Hepatocyte (in vitro differentiated cells): ENCODE measurements around the gene TMED4. TPM values are rescaled to one million over a fixed set of nuclear protein-coding genes. Genes with fewer than 3 reads are reported as not detected.

Source experiments
- DNase-seq: peaks from one replicate; pipeline ENCODE4 v3.0.0-alpha.2; 2016; ENCODE audit warnings: low spot score
- H2AFZ ChIP-seq: fragments of 200-600 bp; sonication (generic); 2 replicates; pipeline ENCODE4 v1.6.0; 2016; ENCODE audit warnings: antibody characterized with exemption, mild to moderate bottlenecking
- H3K27ac ChIP-seq: fragments of 200-600 bp; sonication (generic); 2 replicates; pipeline ENCODE4 v1.5.1; 2016; ENCODE audit warnings: mild to moderate bottlenecking
- H3K27me3 ChIP-seq: fragments of 200-600 bp; sonication (generic); 2 replicates; pipeline ENCODE4 v1.6.1; 2016
- H3K36me3 ChIP-seq: fragments of 200-600 bp; sonication (generic); replicated peaks from 2 replicates; pipeline ENCODE4 v1.5.1; 2016; ENCODE audit warnings: low read depth; ENCODE audit not compliant: insufficient read depth
- H3K4me1 ChIP-seq: fragments of 200-600 bp; sonication (generic); 2 replicates; pipeline ENCODE4 v1.5.1; 2016; ENCODE audit warnings: mild to moderate bottlenecking, moderate library complexity; ENCODE audit not compliant: insufficient read depth
- H3K4me2 ChIP-seq: fragments of 200-600 bp; sonication (generic); 2 replicates; pipeline ENCODE4 v1.6.0; 2016
- H3K4me3 ChIP-seq: fragments of 200-600 bp; sonication (generic); 2 replicates; pipeline ENCODE4 v1.5.1; 2016; ENCODE audit warnings: mild to moderate bottlenecking
- H3K79me2 ChIP-seq: fragments of 200-600 bp; sonication (generic); 2 replicates; pipeline ENCODE4 v1.6.0; 2017; ENCODE audit warnings: mild to moderate bottlenecking
- H3K9me2 ChIP-seq: fragments of 200-600 bp; sonication (generic); replicated peaks from 2 replicates; pipeline ENCODE4 v1.6.0; 2017; ENCODE audit warnings: mild to moderate bottlenecking; ENCODE audit not compliant: insufficient read depth
- H3K9me3 ChIP-seq: fragments of 200-600 bp; sonication (generic); 2 replicates; pipeline ENCODE4 v1.5.1; 2016; ENCODE audit warnings: low read depth, mild to moderate bottlenecking
- H4K20me1 ChIP-seq: fragments of 200-600 bp; sonication (generic); 2 replicates; pipeline ENCODE4 v1.6.0; 2016; ENCODE audit warnings: mild to moderate bottlenecking; ENCODE audit not compliant: insufficient read depth, poor library complexity, severe bottlenecking
- CTCF ChIP-seq: fragments of 200-600 bp; sonication (generic); IDR thresholded peaks from 2 replicates; pipeline ENCODE4 v1.5.1; 2016; ENCODE audit warnings: antibody characterized with exemption, mild to moderate bottlenecking; ENCODE audit not compliant: poor library complexity
- EZH2 ChIP-seq: fragments of 200-600 bp; sonication (generic); IDR thresholded peaks from 2 replicates; pipeline ENCODE4 v1.6.1; 2016; ENCODE audit warnings: antibody characterized with exemption, mild to moderate bottlenecking, borderline replicate concordance
- EZH2phosphoT487 ChIP-seq: fragments of 200-600 bp; sonication (generic); IDR thresholded peaks from one replicate; pipeline ENCODE4 v1.6.1; 2018; ENCODE audit warnings: antibody characterized with exemption, mild to moderate bottlenecking, low read depth, moderate library complexity; ENCODE audit not compliant: unreplicated experiment, severe bottlenecking
- WGBS: methylation state at CpG from one replicate; pipeline ENCODE4 v1.1.6; 2016; ENCODE audit warnings: low lambda C conversion rate; ENCODE audit errors: missing lambda C conversion rate; 5-methylcytosine and 5-hydroxymethylcytosine counted together
- polyA plus RNA-seq: library from polyadenylated mRNA; unstranded; fragments of >200 nt; fragmentation: Nextera tagmentation; extraction: Ambion mirVana; gene quantifications from 2 replicates; pipeline ENCODE4 v1.2.1, GENCODE V29; 2016
- total RNA-seq: library from RNA; depleted of rRNA; stranded (reverse); fragments of >200 nt; gene quantifications from 2 replicates; pipeline ENCODE4 v1.2.3, GENCODE V29; 2014

The TMED4 gene
- total and polyA plus RNA-seq, 2 experiments from 2014 or later, result 94.3 to 245 TPM

- Histone ChIP-seq H2AFZ (no peak overlapping the region), H3K27me3 (no peaks in the 10 kb centered on the region), H3K27ac (peak overlapping the region; percentile 95), H4K20me1 (no peaks in the 10 kb centered on the region), H3K4me3 (no peak overlapping the region), H3K9me3 (no peaks in the 10 kb centered on the region), H3K36me3 (no peaks in the 10 kb centered on the region), H3K4me2 (peak overlapping the region; percentile 71), H3K9me2 (no peaks in the 10 kb centered on the region), H3K79me2 (peaks cover 34% of the 10 kb centered on the region), H3K4me1 (peaks cover 39% of the 10 kb centered on the region)
- WGBS, result 85% methylated on average over 6 of the region's 6 CpGs
- DNase-seq, result no peak
- TF ChIP-seq EZH2 (no peak), EZH2phosphoT487 (no peak), CTCF (no peak)
Measured at GRCh38 chr7:44541876-44542610, 40.0 kb downstream of the TMED4 start.

- Histone ChIP-seq H3K27me3 (no peaks in the 10 kb centered on the region), H3K9me3 (no peaks in the 10 kb centered on the region), H3K27ac (peak within 1 kb of the TSS; percentile 95), H3K4me3 (no peak within 1 kb of the TSS), H3K9me2 (no peaks in the 10 kb centered on the region), H3K4me2 (peak within 1 kb of the TSS; percentile 71), H3K79me2 (peaks cover 39% of the 10 kb centered on the region), H4K20me1 (no peaks in the 10 kb centered on the region), H3K36me3 (no peaks in the 10 kb centered on the region), H3K4me1 (peaks cover 39% of the 10 kb centered on the region), H2AFZ (no peak within 1 kb of the TSS)
- TF ChIP-seq EZH2, result no peak
- TF ChIP-seq EZH2phosphoT487, result no peak
- peak; percentile 82 for DNase-seq
- WGBS, result 63% methylated on average over 20 of the region's 20 CpGs
Measured at GRCh38 chr7:44541028-44541869, 40.8 kb downstream of the TMED4 start, which contains the start of gene NPC1L1. NPC1L1 (minus strand) TSS chr7:44541330; CDS start chr7:44541259, 71 bp downstream.

DNA sequence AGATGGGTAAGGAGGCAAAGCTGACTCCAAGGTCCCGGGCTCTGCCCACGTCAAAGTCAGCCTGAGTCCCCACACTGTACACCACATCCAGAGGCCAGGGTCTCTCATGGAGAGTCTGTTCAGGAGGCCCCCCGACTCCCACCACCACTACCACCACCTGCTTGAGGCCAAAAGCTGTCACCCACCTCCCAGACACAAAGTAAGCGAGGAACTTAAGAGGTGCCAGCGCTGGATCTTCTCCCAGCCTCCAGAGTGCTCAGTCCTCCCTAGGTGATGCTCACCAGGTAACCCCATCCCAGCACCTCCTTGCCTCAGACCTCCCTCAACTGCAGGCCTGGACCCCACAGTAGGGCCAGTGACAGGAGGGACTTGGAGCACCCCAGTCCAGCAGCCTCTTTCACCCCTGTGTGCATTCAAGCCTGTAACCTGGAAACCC lies 41.4 kb downstream of the TMED4 start:
- Histone ChIP-seq H3K9me3 (no peaks in the 10 kb centered on the region), H3K36me3 (no peaks in the 10 kb centered on the region), H3K4me2 (peak overlapping the region; percentile 71), H3K4me3 (no peak overlapping the region), H2AFZ (no peak overlapping the region), H3K79me2 (peaks cover 39% of the 10 kb centered on the region), H3K9me2 (no peaks in the 10 kb centered on the region), H3K4me1 (peaks cover 39% of the 10 kb centered on the region), H4K20me1 (no peaks in the 10 kb centered on the region), H3K27me3 (no peaks in the 10 kb centered on the region), H3K27ac (peak overlapping the region; percentile 95)
- no peak for DNase-seq
- WGBS, result 92% methylated on average over 5 of the region's 5 CpGs
- TF ChIP-seq EZH2 (no peak), EZH2phosphoT487 (no peak), CTCF (no peak)
